ENCODE measurements around the gene KRT222.

DNA sequence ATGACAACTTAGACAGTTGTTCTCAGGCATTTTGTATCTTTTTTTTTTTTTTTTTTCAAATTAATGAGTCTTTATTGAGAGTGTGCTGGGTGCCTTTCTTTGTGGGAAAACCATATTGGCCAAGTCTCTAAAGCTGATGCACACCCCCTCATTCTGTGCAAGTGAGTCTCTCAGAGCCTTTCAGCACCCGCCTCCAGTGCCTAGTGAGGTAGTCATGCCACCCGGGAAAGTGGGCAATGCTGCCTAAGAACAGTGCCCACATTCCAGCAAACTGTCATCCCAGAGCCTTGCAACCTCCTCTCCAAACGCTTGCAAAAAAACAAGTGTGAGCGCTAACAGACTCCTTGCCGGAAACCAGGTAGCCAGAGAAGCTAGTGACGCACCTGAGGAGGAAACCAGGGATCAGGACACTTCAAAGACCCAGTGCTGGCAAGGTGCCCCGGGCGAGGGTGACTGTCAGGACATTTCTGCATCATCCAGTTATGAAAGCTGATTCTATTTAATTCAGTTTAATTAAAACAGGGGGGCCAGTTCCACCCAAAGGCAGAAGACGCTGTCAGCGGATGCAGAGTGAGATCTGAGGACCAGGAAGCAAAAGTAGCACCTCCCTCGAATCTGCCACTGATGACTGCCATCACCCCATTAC is 52.3 kb downstream of the KRT222 start:
- TF ChIP-seq GATA2 (IDR thresholded peaks at IDR 0.05; ENCODE audit: low read depth, low read length) (no peak), GATA3 (IDR thresholded peaks at IDR 0.05; ENCODE audit: low read depth, low read length) (no peak)
